NCI-H1048 (cell line): ENCODE measurements around the gene LTA.

Source experiments
- DNase-seq: peaks from one replicate; lab custom pipeline; 2025; lab: John Stamatoyannopoulos, UW

LTA gene

DNA sequence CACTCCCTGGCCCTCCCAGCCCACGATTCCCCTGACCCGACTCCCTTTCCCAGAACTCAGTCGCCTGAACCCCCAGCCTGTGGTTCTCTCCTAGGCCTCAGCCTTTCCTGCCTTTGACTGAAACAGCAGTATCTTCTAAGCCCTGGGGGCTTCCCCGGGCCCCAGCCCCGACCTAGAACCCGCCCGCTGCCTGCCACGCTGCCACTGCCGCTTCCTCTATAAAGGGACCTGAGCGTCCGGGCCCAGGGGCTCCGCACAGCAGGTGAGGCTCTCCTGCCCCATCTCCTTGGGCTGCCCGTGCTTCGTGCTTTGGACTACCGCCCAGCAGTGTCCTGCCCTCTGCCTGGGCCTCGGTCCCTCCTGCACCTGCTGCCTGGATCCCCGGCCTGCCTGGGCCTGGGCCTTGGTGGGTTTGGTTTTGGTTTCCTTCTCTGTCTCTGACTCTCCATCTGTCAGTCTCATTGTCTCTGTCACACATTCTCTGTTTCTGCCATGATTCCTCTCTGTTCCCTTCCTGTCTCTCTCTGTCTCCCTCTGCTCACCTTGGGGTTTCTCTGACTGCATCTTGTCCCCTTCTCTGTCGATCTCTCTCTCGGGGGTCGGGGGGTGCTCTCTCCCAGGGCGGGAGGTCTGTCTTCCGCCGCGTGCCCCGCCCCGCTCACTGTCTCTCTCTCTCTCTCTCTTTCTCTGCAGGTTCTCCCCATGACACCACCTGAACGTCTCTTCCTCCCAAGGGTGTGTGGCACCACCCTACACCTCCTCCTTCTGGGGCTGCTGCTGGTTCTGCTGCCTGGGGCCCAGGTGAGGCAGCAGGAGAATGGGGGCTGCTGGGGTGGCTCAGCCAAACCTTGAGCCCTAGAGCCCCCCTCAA, at the start of gene LTA:
Gene LTA (plus strand): TSS at position 249 of the 871 bp plus-strand sequence. CDS start 454 bp downstream, at position 703.
- no peak for DNase-seq

DNA sequence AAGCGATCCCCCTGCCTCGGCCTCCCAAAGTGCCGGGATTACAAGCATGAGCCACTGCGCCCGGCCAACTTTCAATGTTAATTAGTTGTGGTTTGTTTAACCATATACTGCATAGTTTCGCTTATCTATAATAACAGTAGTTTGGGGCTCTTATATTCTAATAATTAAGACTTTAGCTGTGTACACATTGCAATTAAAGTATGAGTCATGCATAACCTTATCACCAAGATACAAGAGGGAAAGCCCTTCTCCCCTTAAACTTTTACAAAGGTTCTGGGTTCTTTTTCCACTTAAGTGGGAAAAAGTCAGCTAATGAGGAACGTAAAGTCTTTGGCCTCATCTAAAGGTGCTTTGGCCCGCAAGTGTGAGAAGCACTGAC, 46.5 kb upstream of the LTA start:
- DNase-seq: no peak

DNA sequence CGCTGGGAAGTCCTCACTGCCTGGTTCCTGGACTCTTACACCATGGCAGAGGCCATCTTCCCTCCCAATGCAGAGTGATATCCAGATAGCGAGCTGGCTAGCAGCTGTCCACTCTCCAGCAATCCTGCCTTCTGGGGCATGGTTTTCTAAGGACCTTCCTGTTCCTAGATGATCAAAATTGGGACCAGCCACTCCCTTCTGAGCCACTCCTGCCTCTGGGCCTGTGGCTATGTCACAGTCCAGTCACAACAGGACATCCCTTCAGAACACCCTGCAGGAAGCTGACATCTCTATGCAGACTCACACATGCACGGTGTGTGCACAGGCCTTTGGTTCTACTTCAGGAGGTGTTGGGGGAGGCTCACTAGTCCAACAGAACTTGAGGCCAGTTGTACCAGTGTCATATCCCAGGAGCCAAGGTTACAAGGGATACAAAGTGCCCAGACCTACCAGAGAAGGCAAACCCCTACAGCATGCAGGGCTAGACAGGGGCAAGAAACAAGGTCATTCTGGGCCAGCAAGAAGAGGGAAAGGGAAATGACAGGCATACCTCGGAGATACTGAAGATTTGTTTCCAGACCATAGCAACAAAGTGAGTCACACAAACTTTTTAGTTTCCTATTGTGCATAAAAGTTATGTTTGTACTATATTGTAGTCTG, 46.0 kb upstream of the LTA start:
- no peak for DNase-seq

- DNase-seq: no peak
These were observed 43.7 kb upstream of the LTA start for GRCh38 chr6:31528307-31528777.

GRCh38 chr6:31528821-31529328, 43.2 kb upstream of the LTA start, which contains the start of gene MCCD1:
MCCD1 (plus strand) TSS chr6:31528962; CDS start chr6:31529015, 53 bp downstream.
- DNase-seq: no peak

- no peak for DNase-seq
These were observed 42.5 kb upstream of the LTA start for GRCh38 chr6:31529329-31530150.

DNA sequence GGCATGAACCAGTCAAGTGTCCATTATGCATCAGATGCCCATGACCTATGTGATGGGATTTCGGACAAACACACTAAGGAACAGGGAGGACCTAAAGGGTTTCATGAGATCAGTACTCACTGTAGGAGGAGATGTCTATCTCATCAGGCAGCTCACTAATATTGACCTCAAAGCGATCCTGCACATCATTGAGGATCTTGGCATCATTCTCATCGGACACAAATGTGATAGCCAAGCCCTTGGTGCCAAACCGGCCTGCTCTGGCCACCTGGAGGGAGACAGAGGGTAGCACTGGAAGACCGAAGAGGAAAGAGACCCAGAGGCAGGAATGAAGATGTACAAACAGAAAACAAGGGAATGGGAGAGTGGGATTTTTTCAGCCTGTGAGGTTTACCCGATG, 41.4 kb upstream of the LTA start:
- no peak for DNase-seq

DNA sequence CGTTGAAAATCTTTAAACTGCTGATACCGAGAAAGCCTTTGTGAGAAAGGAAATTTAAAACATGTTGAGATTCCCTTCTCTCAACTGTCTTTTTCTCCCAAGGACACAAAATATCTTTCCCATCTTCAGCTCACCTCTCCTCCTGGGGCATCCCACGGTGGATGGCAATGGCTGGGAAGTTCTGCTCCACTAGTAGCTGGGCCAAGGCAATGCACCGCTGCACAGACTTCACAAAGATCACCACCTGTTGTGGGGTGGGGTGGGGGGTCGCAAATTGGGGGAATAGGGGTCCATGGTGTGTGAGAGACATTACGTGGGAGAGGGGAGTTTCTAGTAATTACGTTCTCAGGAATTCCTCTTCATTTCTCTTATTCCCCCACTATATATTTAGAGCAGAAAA, 40.9 kb upstream of the LTA start:
- DNase-seq: no peak

DNA sequence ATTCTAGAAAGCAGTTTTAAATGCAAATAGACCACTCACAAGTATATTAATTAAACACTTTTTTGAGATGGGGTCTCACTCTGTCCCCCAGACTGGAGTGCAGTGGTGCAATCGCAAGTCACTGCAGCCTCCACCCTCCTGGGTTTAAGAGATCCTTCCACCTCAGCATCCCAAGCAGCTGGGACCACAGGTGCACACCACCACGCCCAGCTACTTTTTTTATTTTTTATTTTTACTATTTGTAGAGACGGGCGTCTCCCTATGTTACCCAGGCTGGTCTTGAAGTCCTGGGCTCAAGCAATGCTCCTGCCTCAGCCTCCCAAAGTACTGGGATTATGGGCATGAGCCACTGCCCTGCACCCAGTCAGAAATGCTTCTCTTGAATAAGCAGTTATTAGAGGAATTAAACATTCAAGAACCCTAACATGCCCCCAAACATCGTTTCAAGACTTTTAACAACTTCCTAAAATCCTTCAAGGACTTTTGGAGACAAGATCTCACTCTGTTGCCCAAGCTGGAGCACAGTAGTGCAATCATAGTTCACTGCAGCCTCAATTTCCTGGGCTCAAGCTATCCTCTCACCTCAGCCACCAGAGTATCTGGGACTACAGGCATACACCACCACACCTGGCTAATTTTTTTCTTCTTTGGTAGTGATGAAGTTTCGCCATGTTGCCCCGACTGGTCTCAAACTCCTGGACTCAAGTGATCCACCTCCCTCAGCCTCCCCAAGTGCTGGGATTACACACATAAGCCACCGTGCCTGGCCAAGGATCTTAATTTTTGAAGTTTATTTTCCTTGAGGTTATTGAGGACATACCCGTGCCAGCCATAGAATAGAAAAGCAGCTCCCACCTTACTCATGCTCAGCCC, 40.1 kb upstream of the LTA start:
- no peak for DNase-seq

GRCh38 chr6:31532644-31533454, 39.2 kb upstream of the LTA start:
- no peak for DNase-seq

GRCh38 chr6:31533455-31533841, 38.6 kb upstream of the LTA start:
- no peak for DNase-seq

DNA sequence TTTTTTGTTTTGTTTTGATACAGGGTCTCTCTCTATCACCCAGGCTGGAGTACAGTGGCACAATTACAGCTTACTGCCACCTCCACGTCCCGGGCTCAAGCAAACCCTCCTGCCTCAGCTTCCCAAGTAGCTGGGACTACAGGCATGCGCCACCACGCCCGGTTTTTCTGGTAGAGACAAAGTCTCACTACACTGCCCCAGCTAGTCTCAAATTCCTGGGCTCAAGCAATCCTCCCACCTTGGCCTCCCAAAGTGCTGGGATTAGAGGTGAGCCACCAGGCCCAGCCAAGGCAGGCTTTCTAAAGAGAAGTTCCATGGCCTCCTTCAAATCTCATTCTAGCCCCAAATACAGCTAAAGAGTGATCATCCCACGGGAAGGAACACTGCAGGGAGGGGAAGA, 38.1 kb upstream of the LTA start:
- DNase-seq: no peak

DNA sequence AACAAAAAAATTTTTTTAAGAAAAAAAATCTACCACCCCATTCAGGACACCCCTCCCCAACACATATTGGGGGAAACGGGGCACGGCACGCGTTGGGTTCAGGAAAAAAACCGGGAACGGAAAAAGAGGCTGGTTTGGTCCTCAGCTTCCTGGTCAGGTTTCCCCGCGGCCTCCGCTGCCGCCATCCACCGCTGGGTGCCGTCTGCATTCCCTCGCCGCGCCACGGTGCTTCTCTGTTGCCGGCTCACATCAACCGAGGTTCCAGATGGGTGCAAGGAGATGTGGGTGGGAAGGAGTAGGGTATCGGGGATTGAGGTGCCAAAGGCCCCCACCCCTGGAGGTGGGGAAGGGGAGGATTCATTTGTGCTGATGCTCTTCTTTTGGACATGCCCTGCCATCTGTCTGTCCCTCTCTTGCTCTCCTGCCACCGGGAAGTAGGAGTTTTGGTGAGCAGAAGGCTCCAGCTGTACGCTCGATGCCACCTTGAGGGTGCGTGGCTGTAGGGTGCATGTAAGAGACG, 37.5 kb upstream of the LTA start:
- no peak for DNase-seq

GRCh38 chr6:31535538-31536324, 36.4 kb upstream of the LTA start:
- DNase-seq: no peak

- no peak for DNase-seq
These were observed 33.2 kb upstream of the LTA start for GRCh38 chr6:31538805-31539400.

DNA sequence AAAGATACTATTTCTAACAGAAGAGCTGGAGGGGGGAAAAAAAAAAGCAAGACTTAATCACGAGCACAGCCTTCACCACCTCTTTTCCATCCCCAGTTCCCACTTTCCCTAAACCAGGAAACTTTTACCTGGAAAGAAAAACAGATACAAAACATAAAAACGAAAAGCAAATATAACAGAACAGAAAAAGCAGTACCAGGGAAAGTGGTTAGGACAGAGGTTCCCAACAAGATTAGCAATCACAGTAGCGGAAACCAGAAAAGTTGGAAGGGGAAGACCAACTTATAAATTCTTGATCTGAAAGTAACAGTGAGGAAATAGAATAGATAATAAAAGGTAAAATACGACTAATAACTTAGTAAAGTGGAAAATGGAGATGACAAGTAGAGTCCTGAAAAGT, 31.4 kb upstream of the LTA start:
- no peak for DNase-seq

- DNase-seq: no peak
These were observed 30.9 kb upstream of the LTA start for GRCh38 chr6:31541059-31541657.
